GM12801 (cell line): ENCODE measurements around the gene TAF7.

ENCODE experiments used
- TF ChIP-seq, protein P1 (sequence below): IDR thresholded peaks from one replicate; pipeline ENCODE4 v1.5.1; 2011; ENCODE audit warnings: control low read depth; ENCODE audit not compliant: insufficient read length; ENCODE audit errors: extremely low read depth

Gene TAF7

DNA sequence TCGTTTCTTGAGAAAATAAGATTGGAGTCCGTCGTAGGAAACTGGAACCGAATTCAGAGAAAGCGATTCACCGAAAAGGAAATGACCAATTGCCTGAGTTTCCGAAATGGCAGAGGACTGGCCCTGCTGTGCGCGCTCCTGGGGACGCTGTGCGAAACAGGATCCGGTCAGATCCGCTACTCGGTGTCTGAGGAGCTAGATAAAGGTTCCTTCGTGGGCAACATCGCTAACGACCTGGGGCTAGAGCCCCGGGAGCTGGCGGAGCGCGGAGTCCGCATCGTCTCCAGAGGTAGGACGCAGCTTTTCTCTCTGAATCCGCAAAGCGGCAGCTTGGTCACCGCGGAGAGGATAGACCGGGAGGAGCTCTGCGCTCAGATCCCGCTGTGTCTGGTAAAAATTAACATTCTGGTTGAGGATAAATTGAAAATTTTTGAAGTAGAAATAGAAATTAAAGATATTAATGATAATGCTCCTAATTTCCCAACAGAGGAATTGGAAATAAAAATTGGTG is 23.4 kb upstream of the TAF7 start:
- TF ChIP-seq, protein P1, sequence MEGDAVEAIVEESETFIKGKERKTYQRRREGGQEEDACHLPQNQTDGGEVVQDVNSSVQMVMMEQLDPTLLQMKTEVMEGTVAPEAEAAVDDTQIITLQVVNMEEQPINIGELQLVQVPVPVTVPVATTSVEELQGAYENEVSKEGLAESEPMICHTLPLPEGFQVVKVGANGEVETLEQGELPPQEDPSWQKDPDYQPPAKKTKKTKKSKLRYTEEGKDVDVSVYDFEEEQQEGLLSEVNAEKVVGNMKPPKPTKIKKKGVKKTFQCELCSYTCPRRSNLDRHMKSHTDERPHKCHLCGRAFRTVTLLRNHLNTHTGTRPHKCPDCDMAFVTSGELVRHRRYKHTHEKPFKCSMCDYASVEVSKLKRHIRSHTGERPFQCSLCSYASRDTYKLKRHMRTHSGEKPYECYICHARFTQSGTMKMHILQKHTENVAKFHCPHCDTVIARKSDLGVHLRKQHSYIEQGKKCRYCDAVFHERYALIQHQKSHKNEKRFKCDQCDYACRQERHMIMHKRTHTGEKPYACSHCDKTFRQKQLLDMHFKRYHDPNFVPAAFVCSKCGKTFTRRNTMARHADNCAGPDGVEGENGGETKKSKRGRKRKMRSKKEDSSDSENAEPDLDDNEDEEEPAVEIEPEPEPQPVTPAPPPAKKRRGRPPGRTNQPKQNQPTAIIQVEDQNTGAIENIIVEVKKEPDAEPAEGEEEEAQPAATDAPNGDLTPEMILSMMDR, result no peak

DNA sequence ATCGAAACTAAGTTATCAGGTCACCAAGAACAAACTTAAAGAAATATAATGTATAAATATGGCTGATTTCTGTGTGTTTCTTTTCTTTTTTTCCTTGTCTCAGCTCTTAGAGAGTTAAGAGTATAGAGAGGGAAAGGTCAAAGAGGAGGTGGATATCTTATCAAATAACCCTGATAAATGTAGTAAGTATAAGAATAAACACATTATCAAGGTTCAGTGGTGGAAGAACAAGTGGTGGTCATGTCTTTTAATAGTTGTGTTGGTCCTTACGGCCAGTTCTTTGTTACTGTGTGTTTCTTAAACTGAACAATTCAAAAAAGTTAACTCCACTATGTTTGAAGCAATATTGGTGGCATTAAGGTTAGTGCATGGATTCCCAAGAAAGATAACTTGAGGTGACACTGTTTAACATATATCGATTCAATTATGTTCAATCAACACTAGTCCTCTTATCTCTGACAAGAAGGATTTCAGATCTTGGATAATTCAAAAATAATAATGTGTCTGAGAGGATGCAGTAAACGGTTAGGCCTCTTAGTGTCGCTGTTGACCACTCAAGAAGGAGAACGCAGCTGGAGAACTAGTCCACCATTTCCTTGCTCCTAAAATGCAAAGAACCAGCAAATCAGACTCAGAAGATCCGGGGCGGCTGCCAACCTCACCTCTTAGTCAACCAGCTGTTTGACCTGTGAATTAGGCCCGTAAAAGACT is 22.8 kb upstream of the TAF7 start, which contains the start of gene PCDHGA3:
Gene PCDHGA3 (plus strand): TSS at position 588 of the 711 bp plus-strand sequence. CDS start 205 bp downstream, outside the sequence.
- TF ChIP-seq, protein P1, result no peak

DNA sequence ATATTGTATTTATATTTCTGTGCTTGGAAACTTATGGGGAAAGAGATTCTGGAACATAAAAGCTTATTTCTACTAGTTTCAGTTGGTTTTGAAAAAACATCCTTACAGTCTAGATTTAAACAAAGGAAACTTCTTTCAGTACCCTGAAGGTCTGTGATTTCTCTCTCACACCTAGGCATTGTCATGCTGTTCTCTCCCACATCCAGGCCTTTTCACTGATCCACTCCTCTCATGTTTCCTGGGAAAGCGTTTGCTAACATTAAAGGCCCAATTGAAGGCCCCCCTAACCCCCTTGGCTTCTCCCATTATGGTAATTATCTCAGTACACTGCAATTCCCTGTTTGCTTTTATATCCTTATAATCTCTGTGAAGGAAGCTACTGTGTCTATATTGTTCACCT is 22.2 kb upstream of the TAF7 start:
- TF ChIP-seq, protein P1, result no peak

DNA sequence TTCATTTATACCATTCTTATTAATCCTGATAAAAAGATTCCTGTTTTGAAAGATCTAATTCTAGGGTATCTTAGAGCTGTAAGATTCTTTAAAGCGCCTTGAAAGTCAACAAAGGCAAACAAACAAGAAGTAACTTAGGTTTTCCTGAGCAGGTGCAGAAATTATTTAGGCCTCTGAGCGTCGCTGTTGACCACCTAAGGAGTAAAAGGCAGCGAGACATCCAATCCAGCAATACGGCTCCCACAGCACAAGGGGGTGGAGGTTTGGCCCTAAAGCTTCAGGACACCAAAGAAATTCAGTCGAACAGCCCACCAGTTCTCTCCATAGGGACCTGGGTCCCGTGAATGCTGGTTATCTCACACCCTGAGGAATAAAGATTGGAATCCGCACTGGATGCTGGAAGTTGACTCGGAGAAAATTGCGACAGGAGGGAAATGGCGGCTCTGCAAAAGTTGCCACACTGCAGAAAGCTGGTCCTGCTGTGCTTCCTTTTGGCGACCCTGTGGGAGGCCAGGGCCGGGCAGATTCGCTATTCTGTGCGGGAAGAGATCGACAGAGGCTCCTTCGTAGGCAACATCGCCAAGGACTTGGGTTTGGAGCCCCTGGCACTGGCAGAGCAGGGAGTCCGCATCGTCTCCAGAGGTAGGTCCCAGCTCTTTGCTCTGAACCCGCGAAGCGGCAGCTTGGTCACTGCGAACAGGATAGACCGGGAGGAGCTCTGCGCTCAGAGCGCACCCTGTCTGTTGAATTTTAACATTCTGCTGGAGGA is 18.1 kb upstream of the TAF7 start, which contains the start of gene PCDHGA2:
Gene PCDHGA2 (plus strand): TSS at position 223 of the 769 bp plus-strand sequence.
- TF ChIP-seq, protein P1, result no peak

DNA sequence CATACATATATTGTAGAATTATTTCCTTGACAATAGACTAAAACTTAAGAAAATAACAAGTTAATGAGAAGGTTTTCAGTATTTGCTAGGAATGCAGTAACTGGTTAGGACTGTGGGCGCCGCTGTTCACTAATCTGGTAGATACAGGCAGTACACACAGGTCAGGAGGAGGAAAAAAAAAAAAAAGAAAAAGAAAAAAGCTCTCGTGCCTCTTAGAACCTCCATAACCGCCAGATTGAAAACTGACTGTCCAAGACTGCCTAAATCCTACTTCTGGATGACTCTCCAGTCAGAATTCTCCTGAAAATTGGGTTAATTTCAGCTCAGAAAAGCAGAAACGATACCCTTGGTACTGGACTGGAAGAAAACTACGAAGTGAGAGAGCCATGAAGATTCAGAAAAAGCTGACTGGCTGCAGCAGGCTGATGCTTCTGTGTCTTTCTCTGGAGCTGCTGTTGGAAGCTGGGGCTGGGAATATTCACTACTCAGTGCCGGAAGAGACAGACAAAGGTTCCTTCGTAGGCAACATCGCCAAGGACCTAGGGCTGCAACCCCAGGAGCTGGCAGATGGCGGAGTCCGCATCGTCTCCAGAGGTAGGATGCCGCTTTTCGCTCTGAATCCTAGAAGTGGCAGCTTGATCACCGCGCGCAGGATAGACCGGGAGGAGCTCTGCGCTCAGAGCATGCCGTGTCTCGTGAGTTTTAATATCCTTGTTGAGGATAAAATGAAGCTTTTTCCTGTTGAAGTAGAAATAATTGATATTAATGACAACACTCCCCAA is 9.9 kb upstream of the TAF7 start, which contains the start of gene PCDHGA1:
Gene PCDHGA1 (plus strand): TSS at position 216 of the 782 bp plus-strand sequence.
- TF ChIP-seq, protein P1, result no peak

DNA sequence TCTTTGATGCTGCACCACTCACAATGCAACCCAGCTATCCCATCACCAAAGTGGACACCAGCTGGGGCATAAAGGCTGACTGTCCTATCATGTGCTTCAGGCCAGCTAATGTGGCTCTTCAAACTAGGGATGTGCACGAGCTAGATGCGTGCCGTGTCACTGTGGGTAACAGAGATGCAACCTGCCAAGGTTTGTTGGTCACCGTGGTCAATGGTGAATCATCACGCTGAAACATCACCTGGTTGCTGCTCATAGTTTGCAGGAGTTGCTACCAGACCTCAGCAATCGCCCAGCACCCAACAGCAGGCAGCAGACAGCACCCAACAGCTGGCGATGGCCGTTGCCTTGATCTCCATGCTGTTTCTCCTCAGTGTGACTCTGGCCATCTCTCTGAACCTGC is 7.6 kb upstream of the TAF7 start:
- TF ChIP-seq, protein P1, result no peak
